ENCODE data around the gene CLEC4E.
"Not testable (repeated sequence)": the region's sequence is repeated elsewhere in the genome, so short reads cannot be mapped to it uniquely, and the experiment has no call there.

Gene CLEC4E

DNA sequence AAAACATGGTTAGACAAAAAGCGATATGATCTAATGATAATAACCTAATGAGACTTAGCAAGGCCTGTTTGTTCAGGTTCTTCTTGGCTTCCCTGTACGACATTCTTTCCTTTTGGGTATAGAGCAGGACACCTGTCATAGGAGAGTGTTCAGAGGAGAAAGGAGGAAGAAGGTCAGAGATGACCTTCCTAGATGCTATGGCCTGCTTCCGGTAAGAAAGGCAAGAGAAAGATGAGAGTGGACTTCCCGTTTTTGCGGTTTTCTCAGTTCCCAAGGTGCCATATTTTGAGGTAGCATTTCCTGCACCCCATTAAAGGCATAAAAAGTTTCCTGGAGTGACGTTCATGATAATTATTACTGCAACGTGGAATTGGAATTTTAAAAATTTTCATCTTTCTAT lies 8.7 kb downstream of the CLEC4E start:
- no peak for DNase-seq

- DNase-seq = no peak
Measured at GRCh38 chr12:8527250-8528130, 13.2 kb downstream of the CLEC4E start.

DNA sequence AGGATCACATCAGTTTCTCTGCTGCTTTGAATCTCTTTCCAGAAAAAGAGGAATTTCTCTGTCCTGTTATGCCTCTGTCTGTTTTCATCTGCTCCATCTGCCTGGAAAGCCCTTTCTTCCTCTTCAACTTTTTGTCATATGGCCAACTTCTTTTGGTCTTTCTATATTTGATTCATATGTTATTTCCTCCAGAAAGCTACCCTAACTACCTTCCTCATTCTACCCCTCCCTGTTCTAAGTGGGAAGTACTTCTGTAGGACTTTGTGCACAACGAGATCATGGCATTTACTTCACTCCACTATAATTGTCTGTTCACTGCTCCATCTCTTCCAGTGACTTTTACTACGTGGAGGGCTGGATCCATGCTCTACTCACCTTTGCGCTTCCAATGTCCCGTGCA lies 21.5 kb downstream of the CLEC4E start:
- no peak for DNase-seq

DNA sequence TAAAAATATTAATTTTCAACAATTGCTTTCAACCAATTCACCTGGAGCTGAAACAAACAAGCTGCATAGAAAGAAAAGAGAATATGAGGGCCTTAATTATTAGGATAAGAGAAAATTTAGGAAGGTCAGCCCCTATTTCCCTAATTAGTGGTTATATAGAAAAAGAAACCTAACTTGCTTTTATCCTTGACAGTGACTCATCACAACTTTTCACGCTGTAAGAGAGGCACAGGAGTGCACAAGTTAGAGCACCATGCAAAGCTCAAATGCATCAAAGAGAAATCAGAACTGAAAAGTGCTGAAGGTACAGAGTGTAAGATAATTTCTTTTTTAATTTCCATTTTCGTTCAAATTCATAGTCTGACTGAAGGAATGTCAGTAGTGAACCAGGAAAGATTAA lies 22.7 kb downstream of the CLEC4E start:
- DNase-seq = no peak

- DNase-seq = no peak
Measured at GRCh38 chr12:8513256-8513655, 27.4 kb downstream of the CLEC4E start, which contains the start of gene CLEC4D. Gene CLEC4D, plus strand, starts transcription at chr12:8513503. Its CDS starts 230 bp downstream, at chr12:8513733.

GRCh38 chr12:8508910-8509841 lies 31.5 kb downstream of the CLEC4E start:
- DNase-seq = no peak

DNA sequence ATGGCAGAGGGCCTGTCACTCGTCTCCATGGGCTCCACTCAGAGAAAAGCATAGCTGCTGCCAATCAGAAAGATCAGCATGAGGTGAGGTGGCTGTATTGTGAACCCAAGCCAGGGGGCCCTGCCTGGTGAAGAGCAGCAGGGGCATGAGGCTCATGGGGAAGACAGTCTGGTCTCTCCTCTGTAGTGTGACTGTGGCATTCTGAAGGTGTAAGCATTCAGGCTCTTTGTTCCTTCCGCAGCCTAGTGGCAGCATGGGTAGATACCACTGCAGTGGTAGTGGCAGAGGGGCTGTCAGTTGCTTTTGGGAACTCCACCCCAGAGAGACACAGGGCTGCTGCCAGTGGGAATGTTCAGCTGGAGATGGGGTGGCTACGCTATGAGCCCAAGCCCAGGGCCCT lies 32.5 kb downstream of the CLEC4E start:
- DNase-seq = no peak

- DNase-seq = no peak
Measured at GRCh38 chr12:8507596-8507995, 33.1 kb downstream of the CLEC4E start.

- no peak for DNase-seq
Measured at GRCh38 chr12:8504351-8504750, 36.4 kb downstream of the CLEC4E start.

GRCh38 chr12:8501720-8502119 lies 39.0 kb downstream of the CLEC4E start:
- no peak for DNase-seq

DNA sequence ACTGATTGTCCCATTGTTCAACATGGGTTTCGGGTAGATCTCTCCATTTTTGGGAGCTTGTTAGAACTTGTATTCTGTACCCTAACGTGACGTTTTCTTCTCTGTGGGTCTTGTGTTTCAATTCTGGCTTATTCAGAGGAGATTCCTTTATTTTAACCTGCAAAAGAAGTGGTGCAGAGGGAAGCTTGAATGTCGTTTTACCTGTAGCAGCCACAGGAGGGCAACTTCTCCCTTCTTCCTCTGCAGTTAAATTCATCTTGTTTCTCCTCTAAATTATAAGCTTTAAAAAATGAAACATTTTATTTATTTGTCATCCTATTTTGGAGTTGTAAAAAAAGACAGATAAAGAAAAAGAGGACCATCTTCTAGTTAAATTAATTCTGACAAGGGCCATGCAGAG lies 41.1 kb downstream of the CLEC4E start:
- DNase-seq = no peak

GRCh38 chr12:8496074-8496473 lies 44.6 kb downstream of the CLEC4E start:
- not testable (repeated sequence) for DNase-seq

GRCh38 chr12:8495671-8496070 lies 45.0 kb downstream of the CLEC4E start:
- not testable (repeated sequence) for DNase-seq

- DNase-seq = no peak
Measured at GRCh38 chr12:8493084-8493483, 47.6 kb downstream of the CLEC4E start.

- DNase-seq = no peak
Measured at GRCh38 chr12:8491646-8492530, 48.8 kb downstream of the CLEC4E start.
